HG02623 (cell line): Measurements from ENCODE around the gene CYP2A6.
"Not testable (repeated sequence)": the region's sequence is repeated elsewhere in the genome, so short reads cannot be mapped to it uniquely, and the experiment has no call there.

Experiments
- ATAC-seq: cut with Tn5 transposase; IDR thresholded peaks from one replicate; pipeline ENCODE4 v1.9.1; 2021; ENCODE audit warnings: moderate library complexity; ENCODE audit not compliant: unreplicated experiment

Gene CYP2A6

DNA sequence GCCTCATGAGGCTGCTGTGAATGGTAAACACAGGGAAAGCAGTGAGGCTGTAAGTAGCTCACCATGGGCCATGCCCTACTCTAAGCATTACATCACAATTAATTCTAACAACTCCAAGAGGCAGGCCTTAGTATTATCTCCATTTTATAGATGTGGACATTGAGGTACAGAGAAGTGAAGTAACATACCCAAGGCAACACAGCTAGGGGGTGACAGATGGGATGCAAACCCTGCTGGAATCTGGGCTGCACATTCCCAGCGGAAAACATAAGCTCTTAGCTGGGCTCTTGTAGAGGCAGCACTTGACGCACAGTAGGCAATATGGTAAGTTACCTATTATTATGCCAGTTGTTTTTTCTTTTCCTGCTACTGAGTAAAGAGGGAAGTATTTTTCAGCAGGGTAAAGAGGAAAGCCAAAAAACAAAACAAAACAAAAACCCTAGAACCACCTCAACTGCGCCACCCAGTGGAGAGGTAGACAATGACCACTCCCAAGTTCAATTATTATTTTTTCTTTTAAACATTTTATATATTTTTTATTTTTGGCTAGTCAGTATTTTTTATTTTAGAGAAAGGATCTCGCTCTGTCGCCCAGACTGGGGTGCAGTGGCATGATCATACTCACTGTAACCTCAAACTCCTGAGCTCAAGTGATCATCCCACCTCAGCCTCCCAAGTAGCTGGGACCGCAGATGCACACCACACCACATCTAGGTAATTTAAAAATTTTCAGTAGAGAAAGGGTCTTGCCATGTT, 30.6 kb downstream of the CYP2A6 start:
- not testable (repeated sequence) for ATAC-seq

DNA sequence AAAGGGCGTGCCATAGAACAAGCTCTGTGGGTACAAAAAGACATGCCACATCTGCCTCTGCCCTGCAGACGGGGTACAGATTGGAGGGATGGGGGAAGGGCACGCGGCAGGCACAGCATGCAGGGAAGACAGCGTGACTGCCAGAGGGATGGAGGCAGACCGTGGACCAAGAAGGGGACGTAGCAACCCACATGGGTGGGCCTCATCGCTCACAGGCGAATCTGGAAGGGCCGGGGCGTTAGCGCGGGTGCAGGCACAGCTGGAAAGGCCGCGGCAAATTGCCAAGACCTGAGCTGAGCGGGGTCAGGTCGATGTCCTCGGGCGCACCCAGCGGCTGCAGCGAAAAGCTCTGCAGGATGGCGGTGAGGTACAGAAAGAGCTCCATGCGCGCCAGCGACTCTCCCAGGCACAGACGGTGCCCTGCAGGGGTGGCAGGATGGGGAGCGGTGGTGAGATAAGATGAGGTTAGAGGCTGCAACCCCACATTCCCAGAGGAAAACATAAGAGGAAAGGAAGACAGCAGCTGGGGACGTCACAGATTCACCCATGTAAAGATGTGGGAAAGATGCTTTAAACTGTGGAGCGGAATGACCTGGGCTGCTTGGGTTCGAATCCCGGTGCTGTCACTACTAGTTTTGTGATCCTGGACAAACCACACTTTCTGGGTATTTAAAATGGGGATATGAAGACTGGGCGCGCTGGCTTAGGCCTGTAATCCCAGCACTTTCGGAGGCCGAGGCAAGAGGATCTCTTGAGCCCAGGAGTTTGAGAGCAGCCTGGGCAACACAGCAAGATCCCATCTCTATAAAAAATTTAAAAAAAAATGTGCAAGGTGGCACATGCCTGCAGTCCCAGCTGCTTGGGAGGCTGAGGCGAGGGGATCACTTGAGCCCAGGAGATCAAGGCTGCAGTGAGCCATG, 31.5 kb downstream of the CYP2A6 start:
- ATAC-seq, result not testable (repeated sequence)

GRCh38 chr19:40815223-40815622, 35.0 kb downstream of the CYP2A6 start:
- no peak for ATAC-seq

DNA sequence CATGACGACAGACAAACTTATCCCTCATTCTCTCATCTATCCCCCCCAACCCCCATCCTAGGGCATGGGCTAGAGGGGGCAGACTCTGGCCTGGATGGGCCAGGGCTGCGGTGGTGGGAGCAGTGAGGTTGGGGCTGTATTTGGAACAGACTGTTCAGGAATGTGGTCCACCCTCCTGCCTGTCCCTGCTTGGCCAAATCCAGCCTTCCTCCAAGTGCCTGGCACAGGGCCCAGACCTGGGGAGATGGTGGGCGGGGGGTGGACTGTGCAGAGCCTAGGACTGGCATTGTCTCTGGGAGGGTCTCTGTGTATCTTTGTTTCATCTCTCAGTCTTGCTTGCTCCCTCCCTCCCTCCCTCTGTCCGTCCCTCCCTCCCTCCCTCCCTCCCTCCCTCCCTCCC, 37.1 kb downstream of the CYP2A6 start:
- no peak for ATAC-seq

DNA sequence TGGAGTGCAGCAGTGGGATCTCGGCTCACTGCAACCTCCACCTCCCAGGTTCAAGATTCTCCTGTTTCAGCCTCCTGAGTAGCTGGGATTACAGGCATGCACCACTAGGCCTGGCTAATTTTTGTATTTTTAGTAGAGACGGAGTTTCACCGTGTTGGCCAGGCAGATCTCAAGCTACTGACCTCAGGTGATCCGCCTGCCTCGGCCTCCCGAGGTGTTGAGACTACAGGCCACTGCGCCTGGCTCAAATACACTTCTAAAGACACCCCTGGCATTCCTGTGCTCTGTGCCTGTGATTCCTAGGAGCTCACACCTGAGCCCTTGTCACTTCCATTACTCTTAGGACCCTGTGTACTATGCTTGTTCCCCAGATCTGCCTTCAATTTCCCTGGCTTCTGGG, 37.7 kb downstream of the CYP2A6 start:
- ATAC-seq, result not testable (repeated sequence)

DNA sequence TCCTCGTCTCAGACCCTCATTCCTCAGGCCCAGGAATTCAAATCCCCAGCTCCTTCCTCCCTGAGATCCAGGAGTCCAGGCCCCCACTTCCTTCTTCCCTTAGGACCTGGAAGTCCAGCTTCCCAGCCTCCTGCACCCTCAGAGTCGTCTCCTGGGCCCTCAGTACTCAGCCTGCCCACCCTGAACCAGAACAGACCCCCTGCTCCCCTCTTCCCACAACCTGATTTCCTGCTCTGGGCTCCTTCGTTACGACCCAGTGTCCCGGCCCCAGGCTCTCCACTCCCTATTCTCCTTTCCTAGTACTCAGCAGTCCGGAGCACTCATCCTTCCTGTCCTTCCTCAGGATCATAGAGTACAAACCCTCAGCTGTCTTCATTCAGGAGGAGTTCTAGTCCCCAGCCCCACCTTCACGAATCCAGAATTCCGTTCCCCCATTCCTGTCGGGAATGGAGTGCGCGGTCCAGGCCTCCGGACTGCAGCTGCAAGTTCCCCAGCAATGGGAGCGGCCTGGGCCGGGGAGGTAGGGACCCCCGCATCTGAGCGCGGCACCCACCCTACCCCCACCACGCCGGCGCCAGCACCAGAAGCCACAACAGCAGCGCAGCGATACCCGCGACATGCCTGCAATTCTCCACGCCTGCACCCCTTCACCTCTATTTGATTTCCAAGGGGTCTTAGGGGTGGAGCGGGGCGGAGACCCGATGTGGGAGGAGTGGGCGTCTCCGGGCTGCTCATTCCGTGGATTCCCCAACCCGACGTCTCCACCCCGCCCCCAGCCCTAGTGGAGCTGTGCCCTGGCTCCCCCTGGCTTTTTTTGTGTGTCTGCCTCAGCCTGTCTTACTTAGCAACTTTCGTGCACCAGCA, 38.5 kb downstream of the CYP2A6 start:
- ATAC-seq, result no peak

- not testable (repeated sequence) for ATAC-seq
Measured at GRCh38 chr19:40810649-40811408, 39.4 kb downstream of the CYP2A6 start.

- ATAC-seq, result no peak
Measured at GRCh38 chr19:40810160-40810559, 40.1 kb downstream of the CYP2A6 start.

GRCh38 chr19:40809358-40810086, 40.7 kb downstream of the CYP2A6 start:
- ATAC-seq, result no peak

DNA sequence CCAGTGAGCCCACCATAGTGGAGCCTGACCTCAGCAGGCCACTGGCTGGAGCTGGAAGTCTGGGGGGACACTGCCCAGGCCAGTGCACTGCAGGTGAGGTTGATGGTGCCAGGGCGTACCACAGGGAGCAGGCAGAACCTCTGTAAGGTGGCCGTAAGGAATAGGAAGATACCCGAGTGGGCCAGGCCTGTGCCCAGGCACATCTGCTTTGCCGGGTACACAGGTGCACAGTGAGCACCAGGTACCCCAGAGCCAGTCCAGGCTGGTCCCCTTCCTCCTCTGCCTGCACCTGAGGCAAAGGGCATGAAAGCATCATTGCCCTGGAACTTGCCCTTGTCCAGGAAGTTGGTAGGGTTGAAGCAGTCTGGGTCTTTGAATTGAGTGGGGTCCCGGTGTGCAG, 41.8 kb downstream of the CYP2A6 start:
- no peak for ATAC-seq

- no peak for ATAC-seq
Measured at GRCh38 chr19:40808021-40808325, 42.3 kb downstream of the CYP2A6 start.

DNA sequence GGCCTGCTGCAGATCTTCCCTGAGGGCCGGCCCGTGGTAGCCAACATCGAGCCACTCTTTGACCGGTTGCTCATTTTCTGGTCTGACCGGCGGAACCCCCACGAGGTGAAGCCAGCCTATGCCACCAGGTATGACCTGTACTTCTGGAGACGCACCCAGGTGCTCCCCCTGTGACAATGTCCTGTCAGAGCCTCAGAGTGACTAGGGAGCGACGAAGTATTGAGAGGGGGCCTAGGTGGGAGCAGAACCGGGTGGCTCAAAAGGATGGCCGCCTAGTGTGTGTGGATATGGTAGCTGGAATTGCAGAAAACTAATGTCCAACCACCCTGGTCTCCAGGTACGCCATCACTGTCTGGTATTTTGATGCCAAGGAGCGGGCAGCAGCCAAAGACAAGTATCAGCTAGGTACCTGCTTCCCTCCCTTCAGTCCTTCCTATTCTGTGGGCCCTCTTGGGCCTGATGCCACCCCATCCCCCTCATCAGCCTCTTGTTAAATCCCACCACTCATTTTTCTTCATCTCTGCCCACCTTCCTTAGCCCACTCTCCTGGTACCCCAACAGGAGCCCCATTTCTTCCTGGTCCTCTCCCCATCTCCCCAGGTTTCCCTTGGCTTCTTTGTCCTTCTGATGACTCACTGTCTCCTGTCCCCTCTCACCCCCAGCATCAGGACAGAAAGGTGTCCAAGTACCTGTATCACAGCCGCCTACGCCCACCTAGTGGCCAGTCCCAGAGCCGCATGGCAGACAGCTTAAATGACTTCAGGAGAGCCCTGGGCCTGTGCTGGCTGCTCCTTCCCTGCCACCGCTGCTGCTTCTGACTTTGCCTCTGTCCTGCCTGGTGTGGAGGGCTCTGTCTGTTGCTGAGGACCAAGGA, 42.9 kb downstream of the CYP2A6 start:
- ATAC-seq, result no peak

DNA sequence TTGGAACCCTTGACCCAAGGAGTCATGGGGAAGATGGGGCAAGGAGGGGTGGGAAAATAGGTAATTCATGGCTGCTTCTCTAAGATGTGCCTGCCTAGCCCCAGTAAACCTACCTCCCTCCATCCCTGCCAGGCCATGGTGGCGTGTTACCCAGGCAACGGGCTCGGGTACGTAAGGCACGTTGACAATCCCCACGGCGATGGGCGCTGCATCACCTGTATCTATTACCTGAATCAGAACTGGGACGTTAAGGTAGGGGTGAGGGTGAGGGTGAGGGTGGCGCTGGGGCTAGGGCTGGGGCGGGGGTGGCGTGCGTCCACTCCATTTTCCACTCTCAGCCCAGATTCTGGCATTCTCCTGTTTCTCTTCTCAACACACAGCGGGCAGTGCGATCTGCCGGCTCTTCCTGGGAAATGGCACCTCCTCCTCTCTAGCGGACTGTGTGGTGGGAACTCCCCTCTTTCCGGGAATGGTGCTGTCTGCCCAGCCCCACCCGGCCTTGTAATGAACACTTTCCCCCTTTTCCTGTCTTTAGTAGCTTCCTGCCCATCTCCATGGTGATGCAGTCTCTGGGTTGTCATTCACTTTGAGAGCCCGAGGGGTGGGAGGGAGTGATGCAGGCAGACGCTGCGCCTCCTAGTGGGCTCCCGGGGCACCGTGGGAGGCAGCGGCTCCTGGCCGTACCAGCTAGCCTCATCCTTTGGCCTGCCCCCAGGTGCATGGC, 43.7 kb downstream of the CYP2A6 start:
- ATAC-seq, result peak; percentile 38

DNA sequence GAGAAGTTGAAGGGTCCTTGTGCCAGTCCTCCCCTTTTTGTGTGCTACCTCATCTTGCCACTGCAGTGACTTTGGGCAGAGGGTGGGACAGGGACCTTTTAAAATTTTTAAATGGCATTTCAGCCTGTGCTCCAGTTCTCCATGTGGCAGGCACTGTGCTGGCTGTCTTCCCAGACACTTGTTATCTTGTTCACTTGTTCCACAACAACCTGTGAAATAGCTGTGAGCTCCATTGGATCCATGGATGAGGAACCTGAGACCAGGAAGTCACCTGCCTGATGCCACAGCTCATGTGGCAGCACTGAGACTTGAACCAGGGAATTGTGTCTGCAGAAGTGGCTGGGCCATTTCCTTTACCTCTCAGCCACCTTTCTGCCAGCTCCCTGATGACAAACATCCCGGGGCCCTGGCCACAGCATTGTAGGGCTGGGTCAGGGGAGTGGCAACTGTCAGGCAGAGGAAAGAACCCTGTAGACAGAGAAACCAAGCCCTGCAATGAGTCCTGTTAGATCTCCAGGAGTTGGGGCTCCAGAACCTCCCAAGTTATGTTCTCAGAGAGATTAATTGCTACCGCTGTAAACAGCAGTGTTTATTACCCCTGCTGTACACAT, 44.9 kb downstream of the CYP2A6 start:
- ATAC-seq, result no peak

GRCh38 chr19:40804783-40805242, 45.4 kb downstream of the CYP2A6 start:
- ATAC-seq, result no peak

DNA sequence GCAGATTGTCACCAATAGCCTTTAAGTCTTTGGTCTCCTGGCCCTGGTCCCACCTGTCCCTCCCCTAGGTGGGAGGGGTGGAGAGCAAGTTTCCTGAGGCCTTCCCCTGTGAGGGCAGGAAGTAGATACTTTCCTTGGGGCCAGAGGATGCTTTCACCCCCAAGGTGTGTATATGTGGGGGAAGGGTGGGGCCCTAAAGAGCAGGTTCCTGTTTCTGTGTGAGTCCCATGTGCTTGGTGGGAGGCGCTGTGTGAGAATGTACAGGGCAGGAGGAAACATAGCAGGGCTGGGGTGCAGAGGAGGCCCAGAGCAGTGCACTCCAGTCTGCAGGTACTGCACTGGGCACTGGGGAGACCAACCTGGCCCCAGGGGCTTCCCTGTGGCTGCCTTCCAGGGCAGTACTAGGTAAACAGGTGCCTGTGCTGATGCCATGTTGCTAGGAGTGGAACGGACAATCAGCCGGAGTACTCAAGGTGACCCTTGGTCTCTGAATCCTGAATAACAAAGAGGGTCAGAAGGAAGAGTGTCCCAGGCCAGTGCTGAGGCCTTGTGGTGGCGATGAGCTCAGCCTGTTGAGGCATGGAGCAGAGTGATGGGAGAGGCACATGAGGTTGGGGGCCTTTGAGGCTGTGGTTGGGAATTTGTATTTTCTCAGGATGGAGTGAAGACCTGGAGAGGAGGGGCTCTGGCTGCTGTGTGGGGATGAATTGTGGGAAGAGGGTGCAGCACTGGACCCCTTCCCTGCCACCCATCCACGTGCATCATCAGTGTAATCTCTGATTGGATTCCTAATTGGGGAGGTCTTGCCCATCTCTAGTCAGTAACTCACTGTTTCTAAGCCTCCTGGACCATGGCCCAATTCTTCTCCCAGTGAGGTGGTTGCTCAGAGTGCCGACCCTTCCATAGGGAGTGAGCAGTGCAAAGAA, 46.1 kb downstream of the CYP2A6 start:
- ATAC-seq, result no peak
